H1 (cell line): Measurements from ENCODE around the gene GEMIN7. TPM values are rescaled to one million over a fixed set of nuclear protein-coding genes. Genes with fewer than 3 reads are reported as not detected.

ENCODE experiments used
- CTCF ChIA-PET: fragments of 300-600 bp; sonication (Branson Sonifier 250); formaldehyde crosslinking; loops from one replicate; lab custom pipeline; 2021; ENCODE audit not compliant: partially characterized antibody; lab: Charles Lee
- POLR2A ChIA-PET: fragments of 300-600 bp; sonication (Branson Sonifier 250); formaldehyde crosslinking; loops from one replicate; lab custom pipeline; 2021; ENCODE audit warnings: inconsistent platforms; ENCODE audit not compliant: partially characterized antibody; lab: Charles Lee
- DNase-seq, 2 experiments: peaks; one replicate each; pipeline versions ENCODE4 v3.0.0 to v3.0.0-alpha.2; 2010 to 2022; ENCODE audit warnings: low spot score in 2 of 2, low read depth in 1 of 2, mixed read lengths in 1 of 2
- FAIRE-seq: peaks from 2 replicates; lab custom pipeline; 2011; peaks lifted over from hg19 to GRCh38; lab: Jason Lieb, UNC
- H2AFZ ChIP-seq: 2 replicates; pipeline ENCODE4 v1.8.1; 2012; ENCODE audit warnings: low read length, inconsistent platforms
- H2AK5ac ChIP-seq: 2 replicates; pipeline ENCODE4 v1.6.1; 2013; ENCODE audit warnings: low read depth, low read length
- H2BK120ac ChIP-seq: replicated peaks from 2 replicates; pipeline ENCODE3; 2013; ENCODE audit warnings: low read depth, low read length, inconsistent platforms
- H2BK12ac ChIP-seq: 2 replicates; pipeline ENCODE4 v1.6.1; 2013; ENCODE audit warnings: low read depth, low read length
- H2BK15ac ChIP-seq: 2 replicates; pipeline ENCODE4 v1.6.1; 2013; ENCODE audit warnings: low read length
- H2BK20ac ChIP-seq: 2 replicates; pipeline ENCODE4 v1.6.1; 2013; ENCODE audit warnings: low read length
- H2BK5ac ChIP-seq: 2 replicates; pipeline ENCODE4 v1.6.1; 2013; ENCODE audit warnings: low read depth, low read length
- H3K14ac ChIP-seq: 2 replicates; pipeline ENCODE4 v1.6.1; 2013; ENCODE audit warnings: inconsistent platforms; ENCODE audit not compliant: insufficient read length
- H3K18ac ChIP-seq: 2 replicates; pipeline ENCODE4 v1.6.1; 2013; ENCODE audit warnings: low read length; ENCODE audit errors: extremely low read depth
- H3K23ac ChIP-seq: 2 replicates; pipeline ENCODE4 v1.6.1; 2013; ENCODE audit warnings: inconsistent platforms; ENCODE audit not compliant: insufficient read length
- H3K23me2 ChIP-seq: 2 replicates; pipeline ENCODE4 v1.6.1; 2013; ENCODE audit warnings: low read depth, low read length
- H3K27ac ChIP-seq: 2 replicates; pipeline ENCODE4 v1.6.1; 2011; ENCODE audit warnings: low read depth, low read length, inconsistent platforms
- H3K27me3 ChIP-seq, 4 experiments: replicated peaks in 1 of 4; 1 replicate in 1 of 4; 2 replicates in 3 of 4; pipeline versions ENCODE4 v1.6.1 to v1.8.1; 2011 to 2013; ENCODE audit warnings: low read length in 3 of 4, mild to moderate bottlenecking in 3 of 4, inconsistent platforms in 2 of 4, mixed read lengths in 2 of 4, moderate library complexity in 1 of 4; ENCODE audit not compliant: control insufficient read depth in 3 of 4, insufficient read depth in 3 of 4; ENCODE audit errors: extremely low read depth in 1 of 4
- H3K36me3 ChIP-seq, 4 experiments: 2 replicates each; pipeline versions ENCODE4 v1.6.1 to v1.8.1; 2011 to 2013; ENCODE audit warnings: mild to moderate bottlenecking in 4 of 4, low read length in 3 of 4, moderate library complexity in 2 of 4, control low read depth in 1 of 4, inconsistent platforms in 1 of 4; ENCODE audit not compliant: insufficient read depth in 4 of 4, control insufficient read depth in 2 of 4
- H3K4ac ChIP-seq: replicated peaks from 2 replicates; pipeline ENCODE3; 2013; ENCODE audit warnings: low read length, low read depth, mixed read lengths, inconsistent platforms; ENCODE audit not compliant: insufficient read length
- H3K4me1 ChIP-seq, 4 experiments: replicated peaks in 1 of 4; 1 replicate in 1 of 4; 2 replicates in 3 of 4; pipeline versions ENCODE4 v1.6.1 to v1.8.1; 2011 to 2013; ENCODE audit warnings: low read length in 3 of 4, inconsistent platforms in 2 of 4, mixed read lengths in 1 of 4; ENCODE audit not compliant: insufficient read depth in 4 of 4, control insufficient read depth in 3 of 4
- H3K4me2 ChIP-seq, 2 experiments: 2 replicates each; pipeline versions ENCODE4 v1.6.1 to v1.8.1; 2011 to 2013; ENCODE audit warnings: low read depth in 2 of 2, low read length in 2 of 2, control low read depth in 1 of 2, inconsistent platforms in 1 of 2, mild to moderate bottlenecking in 1 of 2; ENCODE audit not compliant: insufficient read depth in 1 of 2
- H3K4me3 ChIP-seq, 4 experiments: fragments of 200-600, 300-600 bp in 1 of 4; sonication (generic), shearing (Covaris generic), sonication (Bioruptor Twin) in 1 of 4; 2 replicates each; pipeline versions ENCODE4 v1.5.1 to v1.8.1; 2011 to 2016; ENCODE audit warnings: low read length in 4 of 4, low read depth in 3 of 4, control low read depth in 2 of 4, inconsistent platforms in 2 of 4, mild to moderate bottlenecking in 2 of 4, mixed read lengths in 1 of 4, moderate library complexity in 1 of 4; ENCODE audit not compliant: insufficient read depth in 2 of 4; ENCODE audit errors: extremely low read depth in 1 of 4
- H3K56ac ChIP-seq: replicated peaks from 2 replicates; pipeline ENCODE3; 2013; ENCODE audit warnings: low read depth, mild to moderate bottlenecking, mixed read lengths, low read length, inconsistent platforms; ENCODE audit not compliant: insufficient read length
- H3K79me1 ChIP-seq: 2 replicates; pipeline ENCODE4 v1.6.1; 2013; ENCODE audit warnings: low read depth, low read length, control low read depth
- H3K79me2 ChIP-seq, 2 experiments: 2 replicates each; pipeline versions ENCODE4 v1.6.1 to v1.8.1; 2012 to 2013; ENCODE audit warnings: low read length in 2 of 2, mild to moderate bottlenecking in 2 of 2, inconsistent platforms in 1 of 2; ENCODE audit not compliant: insufficient read depth in 2 of 2, control insufficient read depth in 1 of 2
- H3K9ac ChIP-seq, 4 experiments: replicated peaks in 1 of 4; 1 replicate in 1 of 4; 2 replicates in 3 of 4; pipeline versions ENCODE4 v1.6.1 to v1.8.1; 2011 to 2013; ENCODE audit warnings: low read depth in 3 of 4, low read length in 3 of 4, control low read depth in 2 of 4, mild to moderate bottlenecking in 2 of 4, moderate library complexity in 2 of 4, inconsistent platforms in 1 of 4; ENCODE audit errors: extremely low read depth in 1 of 4
- H3K9me3 ChIP-seq, 2 experiments: 2 replicates each; pipeline versions ENCODE4 v1.6.1 to v1.8.1; 2012 to 2013; ENCODE audit warnings: mild to moderate bottlenecking in 2 of 2, moderate library complexity in 2 of 2, control low read depth in 1 of 2, inconsistent platforms in 1 of 2, low read depth in 1 of 2, low read length in 1 of 2, mixed read lengths in 1 of 2; ENCODE audit not compliant: insufficient read depth in 2 of 2
- H4K20me1 ChIP-seq, 2 experiments: replicated peaks in 1 of 2; 2 replicates each; pipeline versions ENCODE3 to v1.8.1; 2011 to 2013; ENCODE audit warnings: inconsistent platforms in 2 of 2, low read length in 2 of 2, mild to moderate bottlenecking in 1 of 2; ENCODE audit not compliant: insufficient read depth in 2 of 2, control insufficient read depth in 1 of 2
- H4K5ac ChIP-seq: 2 replicates; pipeline ENCODE4 v1.6.1; 2013; ENCODE audit warnings: low read length, low read depth, mixed read lengths, inconsistent platforms; ENCODE audit not compliant: insufficient read length
- H4K8ac ChIP-seq: 2 replicates; pipeline ENCODE4 v1.8.0; 2013; ENCODE audit warnings: mild to moderate bottlenecking, moderate library complexity, low read length, inconsistent platforms; ENCODE audit not compliant: insufficient read depth; ENCODE audit errors: extremely low read depth
- H4K91ac ChIP-seq: replicated peaks from 2 replicates; pipeline ENCODE3; 2013; ENCODE audit warnings: low read length, mixed read lengths, inconsistent platforms; ENCODE audit not compliant: insufficient read length
- BCL11A ChIP-seq, 2 experiments: IDR thresholded peaks; one replicate each; pipeline ENCODE4 v1.6.1; 2011; ENCODE audit warnings: low read depth in 2 of 2, low read length in 2 of 2, mild to moderate bottlenecking in 2 of 2
- KDM5A ChIP-seq: fragments of 200-600 bp; IDR thresholded peaks from 2 replicates; pipeline ENCODE4 v1.7.1; 2012; ENCODE audit warnings: mild to moderate bottlenecking, low read length, inconsistent platforms, mixed read lengths
- MAFK ChIP-seq: IDR thresholded peaks from 2 replicates; pipeline ENCODE4 v1.6.1; 2012; ENCODE audit warnings: low read depth, mild to moderate bottlenecking, improper control_type of control experiment, low read length
- NANOG ChIP-seq: IDR thresholded peaks from 2 replicates; pipeline ENCODE4 v1.6.1; 2011; ENCODE audit warnings: low read length, low read depth, mild to moderate bottlenecking, inconsistent platforms; ENCODE audit not compliant: insufficient read depth, poor library complexity, severe bottlenecking
- WGBS, 2 experiments: shearing (Covaris generic) in 1 of 2; methylation state at CpG; one replicate each; pipeline versions ENCODE4 v1.1.6 to v1.1.7; 2013 to 2015; ENCODE audit warnings: low lambda C conversion rate in 2 of 2, mixed read lengths in 2 of 2, inconsistent platforms in 1 of 2, low coverage in 1 of 2, missing lambda C conversion rate in 1 of 2; ENCODE audit not compliant: insufficient replicate concordance in 2 of 2, insufficient coverage in 1 of 2, insufficient read length in 1 of 2; ENCODE audit errors: extremely low coverage in 1 of 2, missing lambda C conversion rate in 1 of 2; 5-methylcytosine and 5-hydroxymethylcytosine counted together
- polyA plus RNA-seq, 7 experiments: library from polyadenylated mRNA; depleted of rRNA in 3 of 7; stranded (reverse) in 5 of 7; unstranded in 2 of 7; fragments of >200 nt in 5 of 7; fragments of 200-250 nt in 2 of 7; gene quantifications; 1 replicate in 5 of 7; 2 replicates in 1 of 7; 4 replicates in 1 of 7; pipeline versions ENCODE4 v1.2.1 to v1.2.3, GENCODE V29; 2011 to 2013; ENCODE audit warnings: missing spikeins in 2 of 7, mixed read lengths in 2 of 7
- total RNA-seq: library from RNA; stranded (reverse); fragmentation: NEBNext Ultra II Directional; extraction: Animal tissue kit (Norgen Biotek cat#: 25700); gene quantifications from 2 replicates; pipeline ENCODE4 v1.2.1, GENCODE V29; 2021
- TF ChIP-seq, protein P1 (sequence below): IDR thresholded peaks from 2 replicates; pipeline ENCODE4 v1.6.1; 2012; ENCODE audit warnings: inconsistent platforms
- TF ChIP-seq, protein P2 (sequence below): IDR thresholded peaks from 2 replicates; pipeline ENCODE4 v1.6.1; 2012; ENCODE audit warnings: inconsistent platforms

The GEMIN7 gene
- total and polyA plus RNA-seq, 2 of the 8 experiments (the other 6 are each of a cell fraction or from before 2014, with no cell fraction given) = 48.0 to 91.6 TPM

DNA sequence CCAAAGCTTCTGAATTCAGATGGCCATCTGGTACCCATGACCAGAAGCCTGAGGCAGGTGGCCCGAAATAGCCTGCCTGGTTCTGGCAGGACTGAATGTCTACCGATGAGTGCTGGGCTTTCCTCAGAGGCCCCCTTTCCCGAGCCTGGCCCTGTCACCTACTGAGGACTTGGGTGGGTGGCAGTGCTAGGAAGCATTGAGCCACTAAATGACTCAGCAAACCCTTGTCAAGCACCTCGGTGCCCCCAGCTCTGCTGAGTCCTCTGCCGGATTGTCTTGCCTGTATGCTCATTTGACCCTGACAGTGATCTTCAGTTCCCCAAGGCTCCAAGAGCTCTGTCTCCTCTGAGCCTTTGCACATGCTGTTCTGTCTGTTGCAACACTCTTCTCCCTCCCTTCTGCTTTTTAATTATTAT is 31.8 kb downstream of the GEMIN7 start:
- no peak overlapping the region for H2BK15ac ChIP-seq
- no peak for FAIRE-seq
- no peak overlapping the region for H4K91ac ChIP-seq
- H3K27ac ChIP-seq = no peak overlapping the region; the same call in 1 of the 2 replicates
- no peak overlapping the region for H3K4me3 ChIP-seq
- H2BK5ac ChIP-seq = no peak overlapping the region
- no peak overlapping the region for H3K4ac ChIP-seq
- H3K9ac ChIP-seq = no peak overlapping the region
- H3K4me2 ChIP-seq = no peak overlapping the region
- no peaks in the 10 kb centered on the region for H3K23me2 ChIP-seq
- H3K79me2 ChIP-seq = peaks cover 6 to 83% of the 10 kb centered on the region in 2 experiments
- ChIA-PET POLR2A (interaction anchor here (0.8 to 6.2 kb wide), 6 partner anchors 12 to 393 kb away, joined by 3 to 30 read pairs (median 4); partner anchors contain the start of gene PPP1R37), CTCF (interaction anchor here (1.2 to 8.6 kb wide), 3 partner anchors 13 to 136 kb away, joined by 4 to 73 read pairs (median 11); no protein-coding TSS in a partner anchor)
- no peak overlapping the region for H3K18ac ChIP-seq
- no peak overlapping the region for H3K56ac ChIP-seq
- H4K5ac ChIP-seq = no peak overlapping the region
- no peaks in the 10 kb centered on the region for H3K9me3 ChIP-seq
- H3K36me3 ChIP-seq = no peaks in the 10 kb centered on the region
- TF ChIP-seq, protein P1, sequence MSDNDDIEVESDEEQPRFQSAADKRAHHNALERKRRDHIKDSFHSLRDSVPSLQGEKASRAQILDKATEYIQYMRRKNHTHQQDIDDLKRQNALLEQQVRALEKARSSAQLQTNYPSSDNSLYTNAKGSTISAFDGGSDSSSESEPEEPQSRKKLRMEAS = no peak
- TF ChIP-seq BCL11A (IDR thresholded peaks at IDR 0.05; ENCODE audit: low read depth in 2 of 2, low read length in 2 of 2) (no peak), MAFK (no peak), NANOG (no peak), KDM5A (no peak)
- TF ChIP-seq, protein P2, sequence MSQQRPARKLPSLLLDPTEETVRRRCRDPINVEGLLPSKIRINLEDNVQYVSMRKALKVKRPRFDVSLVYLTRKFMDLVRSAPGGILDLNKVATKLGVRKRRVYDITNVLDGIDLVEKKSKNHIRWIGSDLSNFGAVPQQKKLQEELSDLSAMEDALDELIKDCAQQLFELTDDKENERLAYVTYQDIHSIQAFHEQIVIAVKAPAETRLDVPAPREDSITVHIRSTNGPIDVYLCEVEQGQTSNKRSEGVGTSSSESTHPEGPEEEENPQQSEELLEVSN = no peak
- no peak overlapping the region for H2AK5ac ChIP-seq
- 93% methylated on average over 5 of the region's 5 CpGs; no CpG with 5 or more reads in 1 of the 2 experiments for WGBS, 2 experiments
- no peaks in the 10 kb centered on the region for H3K27me3 ChIP-seq
- H2BK12ac ChIP-seq = no peak overlapping the region
- H2BK120ac ChIP-seq = no peak overlapping the region
- H4K20me1 ChIP-seq = peaks cover 23 to 24% of the 10 kb centered on the region in 2 experiments
- no peak overlapping the region for H4K8ac ChIP-seq
- peaks cover 29% of the 10 kb centered on the region for H3K79me1 ChIP-seq
- H2BK20ac ChIP-seq = no peak overlapping the region
- H3K4me1 ChIP-seq = peaks cover 0 to 6% (median 2%) of the 10 kb centered on the region in 4 experiments; a peak in 3 of 7 replicates
- H3K14ac ChIP-seq = no peak overlapping the region
- no peak overlapping the region for H2AFZ ChIP-seq
- H3K23ac ChIP-seq = no peak overlapping the region
- DNase-seq = no peak
